Erythroblast (primary cell): ENCODE measurements around the gene ARMS2.

Source experiments
- GATA1 ChIP-seq: IDR thresholded peaks from 2 replicates; pipeline ENCODE4 v1.6.1; 2011; ENCODE audit warnings: low read depth, mild to moderate bottlenecking, control low read depth, low read length, moderate library complexity
- POLR2A ChIP-seq: IDR thresholded peaks from 2 replicates; pipeline ENCODE4 v1.6.1; 2011; ENCODE audit warnings: mild to moderate bottlenecking, low read length

GRCh38 chr10:122420624-122421007, 33.8 kb upstream of the ARMS2 start:
- TF ChIP-seq POLR2A (no peak), GATA1 (no peak)
